ENCODE measurements around the gene CGB1.

CGB1 gene

GRCh38 chr19:49020931-49021895 lies 15.5 kb downstream of the CGB1 start:
- peak; percentile 30 for DNase-seq

- DNase-seq = no peak
These were observed 16.4 kb downstream of the CGB1 start for GRCh38 chr19:49020342-49020741.

DNA sequence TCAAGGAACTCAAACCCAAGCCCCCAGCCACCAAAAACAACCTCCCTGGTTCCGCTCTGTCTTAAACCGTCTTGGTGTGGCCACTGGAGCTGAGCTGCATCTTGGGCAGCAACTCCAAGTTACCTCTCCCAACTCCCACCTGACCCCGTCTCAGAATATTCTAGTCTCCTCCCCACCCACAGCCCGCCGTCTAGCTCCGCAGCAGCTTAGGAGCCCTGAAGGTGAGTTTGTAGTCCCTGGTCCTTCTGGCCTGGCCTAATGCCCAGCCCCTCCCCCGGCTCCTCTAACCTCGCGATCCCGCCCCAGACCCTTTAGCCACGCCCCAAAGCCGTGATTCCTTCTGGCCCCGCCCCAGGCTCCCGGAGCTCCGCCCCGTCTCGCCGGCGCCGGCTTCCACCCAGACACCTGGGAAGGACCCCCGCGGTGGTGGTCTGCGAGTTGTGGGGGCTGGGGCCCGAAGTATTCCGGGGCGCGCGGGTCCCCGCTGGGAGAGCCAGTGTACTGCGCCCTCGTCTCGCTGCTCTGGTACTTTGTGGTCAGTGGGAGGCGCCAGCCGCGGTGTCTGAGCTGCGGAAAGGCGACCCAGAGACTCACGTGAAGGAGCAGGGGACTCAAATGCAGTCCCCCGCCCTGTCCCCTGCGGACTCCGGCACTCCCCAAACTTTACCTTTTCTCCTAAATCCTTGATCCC lies 17.3 kb downstream of the CGB1 start:
- peak; percentile 57 for DNase-seq

GRCh38 chr19:49018388-49019241 lies 18.1 kb downstream of the CGB1 start:
- DNase-seq = peak; percentile 46

DNA sequence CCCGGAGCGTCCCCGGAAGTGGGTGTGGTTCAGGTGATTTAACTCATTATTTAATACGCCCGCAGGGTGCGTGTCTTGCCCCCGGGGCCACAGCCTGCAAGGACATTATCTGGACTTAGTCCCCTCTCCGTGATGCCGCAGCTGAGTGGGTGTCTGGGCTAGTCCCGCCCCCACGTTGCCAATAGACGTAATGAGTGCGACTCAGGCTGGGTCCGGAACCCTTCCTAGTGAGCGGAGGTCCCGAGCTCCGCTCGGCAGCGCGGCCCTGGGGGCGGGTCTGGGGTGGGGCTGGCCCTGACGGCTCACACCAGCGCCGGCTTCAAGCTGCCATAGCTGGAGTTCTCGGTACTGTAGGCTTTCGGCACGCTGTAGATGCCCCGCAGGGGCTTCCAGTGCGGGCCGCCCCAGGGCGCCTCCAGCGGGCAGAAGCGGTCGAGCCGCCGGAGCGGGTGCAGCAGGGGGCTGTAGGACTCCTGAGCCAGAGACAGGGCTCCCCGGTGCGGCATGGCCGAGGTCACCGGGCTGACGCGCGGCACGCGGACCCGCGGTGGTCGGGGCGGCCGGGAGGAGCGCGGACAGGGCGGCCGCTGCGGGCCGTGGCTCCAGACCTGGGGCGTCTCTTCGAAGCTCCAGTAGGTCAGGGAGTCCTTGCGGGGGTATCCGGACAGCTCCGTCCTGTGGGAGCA lies 18.9 kb downstream of the CGB1 start:
- DNase-seq = peak; percentile 73

GRCh38 chr19:49017041-49017665 lies 19.5 kb downstream of the CGB1 start, which contains the start of gene LHB:
LHB (minus strand) TSS chr19:49017091; CDS start chr19:49017081, 10 bp downstream.
- no peak for DNase-seq

GRCh38 chr19:49016067-49016839 lies 20.4 kb downstream of the CGB1 start:
- DNase-seq = no peak

DNA sequence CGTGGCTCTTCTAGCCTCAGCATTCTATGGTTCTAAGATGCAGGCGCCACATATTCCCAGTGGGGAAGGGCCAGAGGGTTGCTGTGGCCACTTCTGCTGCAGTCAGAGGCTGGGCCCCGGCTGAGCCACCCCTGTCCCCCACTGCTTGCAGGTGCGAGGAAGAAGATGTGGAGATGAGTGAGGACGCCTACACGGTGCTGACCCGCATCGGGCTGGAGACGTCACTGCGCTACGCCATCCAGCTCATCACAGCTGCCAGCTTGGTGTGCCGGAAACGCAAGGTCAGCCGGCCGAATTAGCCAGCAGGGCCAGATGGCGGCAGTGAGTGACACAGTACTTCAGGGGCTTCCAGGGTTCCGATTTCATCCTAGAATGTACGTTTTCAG lies 21.8 kb downstream of the CGB1 start:
- no peak for DNase-seq

- DNase-seq = no peak
These were observed 22.4 kb downstream of the CGB1 start for GRCh38 chr19:49014123-49014869.

GRCh38 chr19:49011194-49011593 lies 25.5 kb downstream of the CGB1 start:
- no peak for DNase-seq

DNA sequence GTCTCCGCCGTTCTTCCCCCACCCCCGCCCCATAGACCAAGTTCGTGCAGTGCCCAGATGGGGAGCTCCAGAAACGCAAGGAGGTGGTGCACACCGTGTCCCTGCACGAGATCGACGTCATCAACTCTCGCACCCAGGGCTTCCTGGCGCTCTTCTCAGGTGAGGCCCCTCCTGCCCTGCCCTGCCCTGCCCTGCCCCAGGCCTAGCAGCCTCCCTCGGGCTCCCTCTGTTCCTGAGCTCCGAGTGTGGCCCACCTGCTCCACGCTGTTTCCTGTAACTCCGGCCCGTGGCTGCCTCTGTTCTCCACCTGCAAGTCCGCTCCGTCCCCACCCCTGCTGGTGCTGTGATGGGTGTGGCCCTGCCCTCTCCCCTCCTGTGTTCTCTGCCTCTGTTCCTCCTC lies 26.2 kb downstream of the CGB1 start:
- no peak for DNase-seq

GRCh38 chr19:49009828-49010227 lies 26.9 kb downstream of the CGB1 start:
- DNase-seq = no peak

GRCh38 chr19:49006905-49007304 lies 29.8 kb downstream of the CGB1 start:
- no peak for DNase-seq

- no peak for DNase-seq
These were observed 31.6 kb downstream of the CGB1 start for GRCh38 chr19:49004964-49005614.

DNA sequence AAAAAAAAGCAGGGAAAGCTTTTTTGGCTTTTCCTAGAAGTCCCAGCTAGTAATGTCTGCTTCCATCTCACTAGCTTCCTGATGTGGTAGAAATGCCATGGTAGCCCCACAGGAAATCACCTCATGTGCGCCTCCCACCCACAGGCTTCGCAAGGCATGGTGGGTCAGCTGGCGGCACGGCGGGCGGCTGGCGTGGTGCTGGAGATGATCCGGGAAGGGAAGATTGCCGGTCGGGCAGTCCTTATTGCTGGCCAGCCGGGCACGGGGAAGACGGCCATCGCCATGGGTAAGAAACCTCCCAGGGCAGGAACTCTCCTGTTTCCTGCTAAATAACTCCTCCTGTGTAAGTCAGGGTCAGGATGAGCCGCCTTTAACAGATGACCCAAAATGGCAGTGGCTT lies 32.6 kb downstream of the CGB1 start:
- DNase-seq = no peak

DNA sequence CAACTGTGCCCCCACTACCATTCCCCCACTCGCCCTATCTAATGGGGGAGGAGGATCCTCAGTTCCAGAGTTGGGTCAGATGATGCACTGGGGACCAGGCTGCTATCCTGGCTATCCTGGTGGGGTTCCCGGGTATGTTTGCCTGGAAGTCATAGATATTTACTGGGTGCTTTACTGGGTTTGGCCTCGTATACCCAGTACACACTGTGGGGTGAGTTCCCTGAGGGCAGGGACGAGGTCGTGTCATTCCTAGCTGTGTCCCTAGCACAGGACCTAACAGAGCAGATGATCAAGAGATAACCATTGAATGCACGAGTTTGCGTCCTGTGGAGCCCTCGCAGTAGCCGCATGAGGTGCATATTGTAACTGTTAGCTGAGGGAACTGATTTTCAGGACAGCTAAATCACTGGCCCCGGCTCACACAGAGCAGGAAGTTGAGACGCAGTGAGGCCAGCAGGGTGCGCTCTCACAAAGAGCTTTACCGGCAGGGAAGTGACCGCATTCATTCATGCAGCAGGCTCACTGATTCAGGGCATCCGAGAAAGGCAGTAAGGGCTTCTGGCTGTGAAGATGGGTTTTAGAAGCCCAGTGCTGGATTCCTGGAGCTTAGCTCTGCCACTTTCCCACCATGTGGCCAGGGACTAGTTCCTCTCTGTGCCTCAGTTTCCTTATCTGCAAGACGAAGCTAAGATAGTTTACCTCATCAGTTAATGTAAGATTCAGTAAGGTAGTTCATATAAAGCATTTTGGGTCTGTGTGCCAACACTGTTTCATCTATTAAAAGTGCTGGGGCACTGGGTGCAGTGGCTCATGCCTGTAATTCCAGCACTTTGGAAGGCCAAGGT lies 37.0 kb downstream of the CGB1 start:
- no peak for DNase-seq

DNA sequence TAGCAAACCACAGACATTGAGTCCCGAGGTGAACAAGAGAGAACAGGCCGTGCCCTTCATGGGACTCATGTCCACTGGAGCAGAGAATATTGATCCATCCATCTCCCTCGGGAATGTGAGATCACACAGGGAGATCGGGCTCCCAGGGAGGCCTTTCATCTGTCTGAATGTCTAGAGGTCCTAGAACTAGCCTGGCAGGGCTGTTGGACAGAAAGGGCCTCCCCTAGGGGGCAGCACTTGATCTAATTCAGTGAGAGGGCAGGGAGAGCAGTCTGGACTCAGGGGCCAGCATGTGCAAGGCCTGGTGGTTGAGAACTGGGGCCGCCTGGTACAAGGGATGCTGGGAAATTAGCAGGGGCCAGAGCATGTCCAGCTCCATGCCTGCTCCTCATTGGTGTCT lies 38.7 kb downstream of the CGB1 start:
- no peak for DNase-seq

GRCh38 chr19:48994035-48994386 lies 42.7 kb downstream of the CGB1 start:
- DNase-seq = no peak

All from right kidney (tissue), 1 donor.